ENCODE measurements around the gene SARNP. TPM values are rescaled to one million over a fixed set of nuclear protein-coding genes. Genes with fewer than 3 reads are reported as not detected.

The SARNP gene
- total and polyA plus RNA-seq, 9 donors = 48.0 to 89.3 (median 59.7) TPM

DNA sequence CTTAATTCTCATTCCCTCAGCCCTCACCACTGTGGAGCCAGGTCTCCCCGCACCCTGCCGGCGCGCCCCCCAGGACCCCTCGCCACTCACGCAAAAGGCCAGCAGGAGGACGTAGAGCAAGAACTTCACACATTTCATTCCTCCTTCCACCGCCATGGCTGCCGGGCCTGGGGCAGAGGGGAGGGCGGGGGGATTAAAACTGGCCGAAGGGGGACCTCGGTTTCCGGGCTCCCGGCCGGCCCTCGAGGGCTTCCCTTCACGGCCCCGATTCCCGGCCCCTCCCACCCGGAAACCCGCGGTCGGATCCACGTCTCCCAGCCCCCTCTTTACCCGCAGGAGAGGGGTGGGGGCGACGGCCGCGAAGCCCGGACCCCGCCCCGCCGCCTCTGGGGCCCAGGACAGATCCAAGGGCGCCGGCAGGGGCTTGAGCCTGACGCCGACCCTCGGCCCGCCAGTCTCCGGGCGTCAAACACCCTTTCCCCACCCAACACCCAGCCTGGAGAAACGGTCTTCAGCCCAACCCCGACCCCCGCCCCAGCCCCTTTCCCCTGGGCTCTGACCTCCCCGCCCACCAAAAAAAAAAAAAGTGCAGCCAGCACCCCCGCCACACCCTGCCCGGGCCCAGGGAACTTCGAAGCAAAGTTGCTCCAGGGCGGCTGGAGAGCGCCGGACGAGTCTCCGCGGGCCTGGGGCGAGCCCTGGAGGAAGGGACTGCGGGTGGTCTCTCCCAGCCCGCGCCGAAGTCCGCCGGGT lies 89.2 kb downstream of the SARNP start:
- H3K9me3 ChIP-seq = no peaks in the 10 kb centered on the region
- peak overlapping the region; percentile 96 for H3K4me3 ChIP-seq
- TF ChIP-seq POLR2A (IDR thresholded peaks at IDR 0.05) (no peak), EP300 (IDR thresholded peaks at IDR 0.05) (no peak)
- TF ChIP-seq, protein P1, sequence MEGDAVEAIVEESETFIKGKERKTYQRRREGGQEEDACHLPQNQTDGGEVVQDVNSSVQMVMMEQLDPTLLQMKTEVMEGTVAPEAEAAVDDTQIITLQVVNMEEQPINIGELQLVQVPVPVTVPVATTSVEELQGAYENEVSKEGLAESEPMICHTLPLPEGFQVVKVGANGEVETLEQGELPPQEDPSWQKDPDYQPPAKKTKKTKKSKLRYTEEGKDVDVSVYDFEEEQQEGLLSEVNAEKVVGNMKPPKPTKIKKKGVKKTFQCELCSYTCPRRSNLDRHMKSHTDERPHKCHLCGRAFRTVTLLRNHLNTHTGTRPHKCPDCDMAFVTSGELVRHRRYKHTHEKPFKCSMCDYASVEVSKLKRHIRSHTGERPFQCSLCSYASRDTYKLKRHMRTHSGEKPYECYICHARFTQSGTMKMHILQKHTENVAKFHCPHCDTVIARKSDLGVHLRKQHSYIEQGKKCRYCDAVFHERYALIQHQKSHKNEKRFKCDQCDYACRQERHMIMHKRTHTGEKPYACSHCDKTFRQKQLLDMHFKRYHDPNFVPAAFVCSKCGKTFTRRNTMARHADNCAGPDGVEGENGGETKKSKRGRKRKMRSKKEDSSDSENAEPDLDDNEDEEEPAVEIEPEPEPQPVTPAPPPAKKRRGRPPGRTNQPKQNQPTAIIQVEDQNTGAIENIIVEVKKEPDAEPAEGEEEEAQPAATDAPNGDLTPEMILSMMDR (IDR thresholded peaks at IDR 0.05) = no peak
- 0 to 1% (median 0%) methylated on average over 28 to 61 of the region's 61 CpGs for WGBS, 3 donors
- H3K27me3 ChIP-seq = no peaks in the 10 kb centered on the region
- peak; percentile 87 to 91 (median 89) for DNase-seq
- no peaks in the 10 kb centered on the region for H3K36me3 ChIP-seq
- H3K27ac ChIP-seq = peak overlapping the region; percentile 94 to 99
- peaks cover 12% of the 10 kb centered on the region for H3K4me1 ChIP-seq (ENCODE audit: insufficient read depth)
- intact Hi-C loops (cut with DNase I) = loop anchor here in 1 of 4 donors (5.0 kb wide), 1 partner anchor 199 kb away; the partner anchor contains the start of gene PYM1

DNA sequence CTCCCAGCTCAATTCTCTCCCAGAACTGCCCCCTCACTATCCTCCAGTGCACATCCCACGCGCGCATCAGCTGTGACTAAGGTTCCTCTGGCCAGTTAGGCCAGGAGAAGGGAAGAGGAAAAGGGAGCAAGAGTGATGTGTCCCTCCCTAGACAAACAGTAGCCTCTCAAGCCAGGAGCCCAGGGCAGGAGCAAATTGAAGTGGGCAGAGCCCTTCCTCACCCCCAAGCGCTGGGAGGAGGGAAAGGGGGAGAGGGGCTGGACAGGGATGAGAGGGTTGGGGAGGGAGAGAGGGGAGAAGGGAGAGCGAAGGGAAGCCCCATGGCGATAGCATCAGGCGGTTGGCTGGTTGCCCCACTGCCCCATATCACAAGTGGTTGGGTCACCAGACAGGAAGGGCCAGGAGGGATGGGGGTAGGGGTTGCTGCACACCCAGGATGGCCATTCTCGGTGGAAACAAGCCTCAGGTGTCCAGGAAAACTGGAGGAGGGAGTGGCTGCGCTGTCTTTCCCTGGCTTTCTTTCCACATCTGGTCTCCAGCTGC lies 89.8 kb downstream of the SARNP start:
- Histone ChIP-seq H3K27me3 (no peaks in the 10 kb centered on the region), H3K4me1 (ENCODE audit: insufficient read depth) (peaks cover 12% of the 10 kb centered on the region), H3K4me3 (peak overlapping the region; percentile 96), H3K36me3 (no peaks in the 10 kb centered on the region), H3K9me3 (no peaks in the 10 kb centered on the region), H3K27ac (peak overlapping the region; percentile 94 to 99)
- DNase-seq = peak; percentile 72 to 82 (median 78)
- intact Hi-C loops (cut with DNase I) = loop anchor here in 1 of 4 donors (5.0 kb wide), 1 partner anchor 200 kb away; the partner anchor contains the start of gene PYM1
- TF ChIP-seq EP300 (IDR thresholded peaks at IDR 0.05) (no peak), POLR2A (IDR thresholded peaks at IDR 0.05) (no peak)
- TF ChIP-seq, protein P1 (IDR thresholded peaks at IDR 0.05) = peak in 1 of 3 donors; percentile 7
- 1 to 2% (median 1%) methylated on average over 9 of the region's 9 CpGs for WGBS, 3 donors

DNA sequence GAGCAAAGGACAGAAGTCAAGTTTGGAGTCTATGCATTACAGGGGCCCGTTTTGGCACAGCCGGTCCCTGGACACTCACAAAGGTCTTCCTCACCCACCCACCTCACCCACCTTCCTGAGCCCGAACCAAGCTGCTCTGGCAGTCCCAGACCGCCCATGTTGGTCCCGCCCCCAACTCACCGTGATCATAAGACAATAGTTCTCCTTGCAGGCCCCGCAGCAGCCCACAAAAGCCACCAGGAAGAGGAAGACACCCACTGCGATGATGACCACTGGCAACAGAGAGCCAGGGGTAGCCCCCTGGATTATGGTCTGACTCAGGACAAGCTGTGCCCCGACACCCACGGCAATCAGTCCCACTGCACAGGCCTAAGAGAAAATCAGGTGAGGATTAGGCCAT lies 90.6 kb downstream of the SARNP start:
- no peaks in the 10 kb centered on the region for H3K27me3 ChIP-seq
- no peak for TF ChIP-seq EP300 (IDR thresholded peaks at IDR 0.05)
- TF ChIP-seq, protein P1 (IDR thresholded peaks at IDR 0.05) = no peak
- TF ChIP-seq POLR2A (IDR thresholded peaks at IDR 0.05) = no peak
- no peaks in the 10 kb centered on the region for H3K36me3 ChIP-seq
- H3K4me3 ChIP-seq = peak overlapping the region; percentile 96
- peak in 1 of 5 donors; percentile 31 for DNase-seq
- intact Hi-C loops (cut with DNase I) = loop anchor here in 1 of 4 donors (5.0 kb wide), 1 partner anchor 200 kb away; the partner anchor contains the start of gene PYM1
- no peaks in the 10 kb centered on the region for H3K9me3 ChIP-seq
- H3K27ac ChIP-seq = peak overlapping the region in 1 of 2 donors; percentile 99
- peaks cover 12% of the 10 kb centered on the region for H3K4me1 ChIP-seq (ENCODE audit: insufficient read depth)
- 22 to 42% (median 28%) methylated on average over 10 of the region's 10 CpGs for WGBS, 3 donors

DNA sequence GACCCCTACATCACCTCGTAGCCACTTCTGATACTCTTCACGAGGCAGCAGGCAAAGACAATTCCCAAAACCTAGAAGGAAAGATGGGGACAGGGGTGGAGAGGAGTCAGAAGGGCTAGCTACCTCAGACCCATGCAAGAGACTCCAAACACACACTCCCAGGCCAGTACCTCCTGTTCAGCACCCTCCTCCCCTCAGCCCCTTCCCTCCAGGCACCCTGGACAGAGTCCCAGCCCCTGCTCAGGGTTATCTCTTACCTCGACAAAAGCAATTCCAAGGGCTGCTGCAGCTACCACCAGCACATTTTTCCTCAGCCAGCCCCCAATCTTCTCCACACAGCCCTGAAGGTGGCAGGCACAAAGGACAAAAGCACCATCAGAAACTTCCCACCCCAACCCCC lies 92.0 kb downstream of the SARNP start:
- Histone ChIP-seq H3K27me3 (no peaks in the 10 kb centered on the region), H3K4me1 (ENCODE audit: insufficient read depth) (peaks cover 10% of the 10 kb centered on the region), H3K4me3 (no peak overlapping the region), H3K9me3 (no peaks in the 10 kb centered on the region), H3K36me3 (no peaks in the 10 kb centered on the region), H3K27ac (no peak overlapping the region)
- peak in 1 of 5 donors; percentile 23 for DNase-seq
- TF ChIP-seq EP300 (IDR thresholded peaks at IDR 0.05) (no peak), POLR2A (IDR thresholded peaks at IDR 0.05) (no peak)
- TF ChIP-seq, protein P1 (IDR thresholded peaks at IDR 0.05) = no peak
- intact Hi-C loops (cut with DNase I) = loop anchor here in 1 of 4 donors (5.0 kb wide), 1 partner anchor 202 kb away; the partner anchor contains the start of gene PYM1
- WGBS, 3 donors = 23 to 44% (median 35%) methylated on average over 3 of the region's 3 CpGs
